Psoas muscle (tissue), 8 donors: ENCODE data around the gene BBS1. TPM values are rescaled to one million over a fixed set of nuclear protein-coding genes. Genes with fewer than 3 reads are reported as not detected.

ENCODE experiments used
- ATAC-seq, 4 donors: fragments of 200-7000 bp; cut with Tn5 transposase; one replicate each; pipeline ENCODE4 v1.9.1; 2020; ENCODE audit warnings: moderate library complexity in 3 of 4, mild to moderate bottlenecking in 2 of 4
- DNase-seq, 2 donors: peaks; one replicate each; pipeline ENCODE4 v3.0.0-alpha.2; 2020
- H3K27ac ChIP-seq: fragments of 200-600 bp; one replicate; pipeline ENCODE4 v1.8.0; 2022
- H3K27me3 ChIP-seq, 3 donors: fragments of 200-600 bp in 1 of 3; one replicate each; pipeline versions ENCODE4 v1.6.1 to v1.8.0; 2013 to 2022; ENCODE audit warnings: low read length in 2 of 3, mild to moderate bottlenecking in 2 of 3, moderate library complexity in 1 of 3; ENCODE audit not compliant: insufficient read depth in 3 of 3
- H3K36me3 ChIP-seq, 2 donors: fragments of 200-600 bp in 1 of 2; one replicate each; pipeline versions ENCODE4 v1.6.1 to v1.8.0; 2013 to 2022; ENCODE audit warnings: low read depth in 1 of 2, mild to moderate bottlenecking in 1 of 2, moderate library complexity in 1 of 2; ENCODE audit not compliant: insufficient read depth in 1 of 2
- H3K4me1 ChIP-seq: fragments of 200-600 bp; one replicate; pipeline ENCODE4 v1.8.0; 2022
- H3K4me3 ChIP-seq: fragments of 200-600 bp; one replicate; pipeline ENCODE4 v1.8.0; 2022; ENCODE audit warnings: mild to moderate bottlenecking
- H3K9me3 ChIP-seq: fragments of 200-600 bp; one replicate; pipeline ENCODE4 v1.8.0; 2022
- CTCF ChIP-seq: fragments of 200-600 bp; IDR thresholded peaks from one replicate; pipeline ENCODE4 v1.8.0; 2022; ENCODE audit warnings: antibody characterized with exemption
- WGBS, 3 donors: extraction: QIAGEN DNeasy Blood & Tissue Kit; methylation state at CpG; one replicate each; pipeline versions ENCODE4 v1.1.6 to v1.1.7; 2013; 5-methylcytosine and 5-hydroxymethylcytosine counted together
- intact Hi-C, 2 donors: fragments of 100-400 bp; cut with DNase I; formaldehyde crosslinking; loops; one replicate each; pipeline versions ENCODE4 v1.11.0 to v1.14.2; 2022
- polyA plus RNA-seq, 3 donors: library from polyadenylated mRNA; stranded (reverse); fragments of 200-250 nt; gene quantifications; one replicate each; pipeline ENCODE4 v1.2.3, GENCODE V29; 2013
- total RNA-seq, 4 donors: library from RNA; stranded (reverse); fragmentation: NEBNext Ultra II Directional in 2 of 4; extraction: Animal tissue kit (Norgen Biotek cat#: 25700) in 2 of 4; gene quantifications; one replicate each; pipeline versions ENCODE4 v1.2.1 to v1.2.4, GENCODE V29; 2021 to 2023
- donor health status: healthy with polysubstance abuse.
- donor health status: DM: no; HTN: no; CAD: no; lungs with moderate emphysema.
- donor health status: Bipolar disorder and iron deficiency.
- donor health status: healthy.
- donor health status: DM: yes; HTN: yes; CAD: no.
- donor health status: DM: no; HTN: no; CAD: no.
- donor health status: DM: no; HTN: no; CAD: no.
- donor health status: DM: yes; HTN: yes; CAD: no.

The BBS1 gene
- total and polyA plus RNA-seq, 7 donors, result 4.4 to 15.3 (median 10.9) TPM

- intact Hi-C loops, result no loop called here
- ATAC-seq (no peak), DNase-seq (no peak)
- Histone ChIP-seq H3K27ac (no peak overlapping the region), H3K4me3 (no peak overlapping the region), H3K4me1 (peaks cover 4% of the 10 kb centered on the region), H3K27me3 (no peaks in the 10 kb centered on the region), H3K9me3 (no peaks in the 10 kb centered on the region), H3K36me3 (peaks cover 0 to 54% of the 10 kb centered on the region in 2 donors)
- no peak for TF ChIP-seq CTCF
- 83 to 91% (median 85%) methylated on average over 8 to 9 of the region's 9 CpGs for WGBS, 3 donors
Observed at GRCh38 chr11:66561975-66562248, 51.5 kb downstream of the BBS1 start.

GRCh38 chr11:66562275-66562674 is 51.8 kb downstream of the BBS1 start:
- WGBS, 3 donors, result 73 to 77% (median 74%) methylated on average over 2 of the region's 2 CpGs
- H3K27me3 ChIP-seq, result no peaks in the 10 kb centered on the region
- DNase-seq (no peak), ATAC-seq (no peak)
- no peak overlapping the region for H3K27ac ChIP-seq
- no peak for TF ChIP-seq CTCF
- H3K36me3 ChIP-seq, result peaks cover 0 to 57% of the 10 kb centered on the region in 2 donors
- intact Hi-C loops, result no loop called here
- H3K4me3 ChIP-seq, result no peak overlapping the region
- H3K4me1 ChIP-seq, result peaks cover 6% of the 10 kb centered on the region
- H3K9me3 ChIP-seq, result no peaks in the 10 kb centered on the region

GRCh38 chr11:66562907-66563583 is 52.6 kb downstream of the BBS1 start:
- H3K9me3 ChIP-seq, result no peaks in the 10 kb centered on the region
- WGBS, 3 donors, result 81 to 94% (median 84%) methylated on average over 19 to 20 of the region's 20 CpGs
- no peaks in the 10 kb centered on the region for H3K27me3 ChIP-seq
- intact Hi-C loops, result no loop called here
- H3K4me1 ChIP-seq, result peaks cover 12% of the 10 kb centered on the region
- no peak for TF ChIP-seq CTCF
- DNase-seq (no peak), ATAC-seq (no peak)
- no peak overlapping the region for H3K4me3 ChIP-seq
- peaks cover 0 to 60% of the 10 kb centered on the region in 2 donors for H3K36me3 ChIP-seq
- H3K27ac ChIP-seq, result no peak overlapping the region

GRCh38 chr11:66563832-66564231 is 53.4 kb downstream of the BBS1 start:
- Histone ChIP-seq H3K4me1 (peaks cover 10% of the 10 kb centered on the region), H3K36me3 (peaks cover 0 to 60% of the 10 kb centered on the region in 2 donors), H3K27ac (no peak overlapping the region), H3K27me3 (no peaks in the 10 kb centered on the region), H3K4me3 (no peak overlapping the region), H3K9me3 (no peaks in the 10 kb centered on the region)
- intact Hi-C loops, result no loop called here
- 75 to 90% (median 75%) methylated on average over 10 of the region's 10 CpGs for WGBS, 3 donors
- DNase-seq (no peak), ATAC-seq (no peak)
- TF ChIP-seq CTCF, result no peak

GRCh38 chr11:66564538-66564937 is 54.1 kb downstream of the BBS1 start:
- 58 to 91% (median 65%) methylated on average over 13 to 14 of the region's 14 CpGs for WGBS, 3 donors
- H3K4me3 ChIP-seq, result no peak overlapping the region
- peaks cover 12% of the 10 kb centered on the region for H3K4me1 ChIP-seq
- no peak for DNase-seq
- intact Hi-C loops, result no loop called here
- H3K27me3 ChIP-seq, result no peaks in the 10 kb centered on the region
- H3K36me3 ChIP-seq, result peaks cover 0 to 60% of the 10 kb centered on the region in 2 donors
- no peaks in the 10 kb centered on the region for H3K9me3 ChIP-seq
- no peak for ATAC-seq
- TF ChIP-seq CTCF, result no peak
- no peak overlapping the region for H3K27ac ChIP-seq
